Thoracic aorta (tissue), 2 donors: ENCODE data around the gene HAP1. TPM values are rescaled to one million over a fixed set of nuclear protein-coding genes. Genes with fewer than 3 reads are reported as not detected.

ENCODE experiments used
- ATAC-seq: fragments of 150-250 bp; one replicate; pipeline ENCODE4 v1.8.0; 2017; ENCODE audit warnings: low read depth; ENCODE audit not compliant: insufficient number of reproducible peaks, low FRiP score
- DNase-seq: peaks from one replicate; pipeline ENCODE4 v3.0.0-alpha.2; 2020; ENCODE audit warnings: low spot score
- H3K27ac ChIP-seq, 2 donors: fragments of 200-600 bp; sonication (generic); 1 replicate in 1 of 2; 2 replicates in 1 of 2; pipeline ENCODE4 v1.5.1; 2016; ENCODE audit warnings: mild to moderate bottlenecking in 2 of 2, moderate library complexity in 2 of 2
- H3K27me3 ChIP-seq: fragments of 200-600 bp; sonication (generic); replicated peaks from 2 replicates; pipeline ENCODE4 v1.6.0; 2016; ENCODE audit warnings: mild to moderate bottlenecking; ENCODE audit not compliant: insufficient read depth
- H3K36me3 ChIP-seq: fragments of 200-600 bp; sonication (generic); one replicate; pipeline ENCODE4 v1.5.1; 2016
- H3K4me1 ChIP-seq, 2 donors: fragments of 200-600 bp; sonication (generic); 1 replicate in 1 of 2; 2 replicates in 1 of 2; pipeline versions ENCODE4 v1.5.1 to v1.6.0; 2016; ENCODE audit warnings: low read depth in 2 of 2, mild to moderate bottlenecking in 1 of 2; ENCODE audit not compliant: control insufficient read depth in 1 of 2
- H3K4me3 ChIP-seq: fragments of 200-600 bp; sonication (generic); 2 replicates; pipeline ENCODE4 v1.5.1; 2016; ENCODE audit warnings: mild to moderate bottlenecking
- H3K9me3 ChIP-seq: fragments of 200-600 bp; sonication (generic); 2 replicates; pipeline ENCODE4 v1.5.1; 2016
- CTCF ChIP-seq: fragments of 200-600 bp; sonication (generic); IDR thresholded peaks from one replicate; pipeline ENCODE4 v1.5.1; 2019; ENCODE audit warnings: antibody characterized with exemption
- total RNA-seq, 2 donors: library from RNA; depleted of rRNA; stranded (reverse); fragments of >200 nt; gene quantifications; one replicate each; pipeline versions ENCODE4 v1.1.0 to v1.2.3, GENCODE V29; 2016

The HAP1 gene
- total RNA-seq, 2 donors from 2014 or later = 0.35 TPM; not detected in 1

- Histone ChIP-seq H3K4me3 (no peak overlapping the region), H3K27ac (no peak overlapping the region), H3K4me1 (peaks cover 0 to 19% of the 10 kb centered on the region in 2 donors), H3K36me3 (peaks cover 65% of the 10 kb centered on the region), H3K9me3 (no peaks in the 10 kb centered on the region), H3K27me3 (no peaks in the 10 kb centered on the region)
- no peak for TF ChIP-seq CTCF
- DNase-seq (no peak), ATAC-seq (no peak)
Measured at GRCh38 chr17:41769346-41769862, 35.0 kb upstream of the HAP1 start.

- DNase-seq = no peak
- Histone ChIP-seq H3K27ac (no peak overlapping the region), H3K4me1 (peaks cover 0 to 17% of the 10 kb centered on the region in 2 donors), H3K27me3 (no peaks in the 10 kb centered on the region), H3K4me3 (no peak overlapping the region), H3K9me3 (no peaks in the 10 kb centered on the region), H3K36me3 (peaks cover 69% of the 10 kb centered on the region)
- no peak for ATAC-seq
- TF ChIP-seq CTCF = no peak
Measured at GRCh38 chr17:41768682-41769288, 34.3 kb upstream of the HAP1 start.

- Histone ChIP-seq H3K27ac (no peak overlapping the region), H3K4me3 (no peak overlapping the region), H3K36me3 (peaks cover 82% of the 10 kb centered on the region), H3K27me3 (no peaks in the 10 kb centered on the region), H3K9me3 (no peaks in the 10 kb centered on the region), H3K4me1 (peaks cover 0 to 4% of the 10 kb centered on the region in 2 donors)
- DNase-seq (no peak), ATAC-seq (no peak)
- TF ChIP-seq CTCF = no peak
Measured at GRCh38 chr17:41767324-41768042, 33.0 kb upstream of the HAP1 start.

- ATAC-seq (no peak), DNase-seq (no peak)
- no peaks in the 10 kb centered on the region for H3K27me3 ChIP-seq
- peaks cover 90% of the 10 kb centered on the region for H3K36me3 ChIP-seq
- TF ChIP-seq CTCF = no peak
- no peak overlapping the region for H3K4me3 ChIP-seq
- H3K4me1 ChIP-seq = no peaks in the 10 kb centered on the region
- no peaks in the 10 kb centered on the region for H3K9me3 ChIP-seq
- no peak overlapping the region for H3K27ac ChIP-seq
Measured at GRCh38 chr17:41766135-41766534, 31.7 kb upstream of the HAP1 start.

- Histone ChIP-seq H3K9me3 (no peaks in the 10 kb centered on the region), H3K27me3 (no peaks in the 10 kb centered on the region), H3K27ac (no peak overlapping the region), H3K4me3 (no peak overlapping the region), H3K36me3 (peaks cover 83% of the 10 kb centered on the region), H3K4me1 (no peaks in the 10 kb centered on the region)
- ATAC-seq = no peak
- TF ChIP-seq CTCF = no peak
- no peak for DNase-seq
Measured at GRCh38 chr17:41763327-41763726, 28.9 kb upstream of the HAP1 start.
